HEK293 (cell line): Measurements from ENCODE around the gene MRC2.

Experiments
- GLI4 ChIP-seq: fragments of 450-650 bp; formaldehyde crosslinking; IDR thresholded peaks from 2 replicates; pipeline ENCODE4 v1.5.1; 2016; ENCODE audit warnings: missing biosample characterization, missing genetic modification characterization
- SALL2 ChIP-seq: fragments of 450-650 bp; formaldehyde crosslinking; IDR thresholded peaks from 2 replicates; pipeline ENCODE4 v1.5.0; 2017; ENCODE audit warnings: missing biosample characterization, mild to moderate bottlenecking, missing genetic modification characterization, borderline replicate concordance
- SP2 ChIP-seq: fragments of 450-650 bp; formaldehyde crosslinking; IDR thresholded peaks from 2 replicates; pipeline ENCODE4 v1.5.1; 2016; ENCODE audit warnings: missing biosample characterization, missing genetic modification characterization
- ZEB2 ChIP-seq: fragments of 450-650 bp; formaldehyde crosslinking; IDR thresholded peaks from 2 replicates; pipeline ENCODE4 v1.5.1; 2016; ENCODE audit warnings: missing biosample characterization, missing genetic modification characterization
- ZFHX2 ChIP-seq: fragments of 450-650 bp; formaldehyde crosslinking; conservative IDR thresholded peaks from 2 replicates; pipeline ENCODE4 v1.5.1; 2016; ENCODE audit warnings: missing biosample characterization, missing genetic modification characterization
- ZNF239 ChIP-seq: fragments of 450-650 bp; formaldehyde crosslinking; IDR thresholded peaks from 2 replicates; pipeline ENCODE4 v1.5.1; 2016; ENCODE audit warnings: missing biosample characterization, missing genetic modification characterization
- ZNF266 ChIP-seq: fragments of 450-650 bp; formaldehyde crosslinking; IDR thresholded peaks from 2 replicates; pipeline ENCODE4 v1.5.1; 2016; ENCODE audit warnings: missing biosample characterization, missing genetic modification characterization, low read depth
- ZNF302 ChIP-seq: fragments of 450-650 bp; formaldehyde crosslinking; IDR thresholded peaks from 2 replicates; pipeline ENCODE4 v1.5.1; 2016; ENCODE audit warnings: missing biosample characterization, missing genetic modification characterization, low read depth
- ZNF311 ChIP-seq: fragments of 450-650 bp; formaldehyde crosslinking; IDR thresholded peaks from 2 replicates; pipeline ENCODE4 v1.5.1; 2017; ENCODE audit warnings: missing biosample characterization, missing genetic modification characterization, borderline replicate concordance
- ZNF324 ChIP-seq: fragments of 450-650 bp; formaldehyde crosslinking; IDR thresholded peaks from 2 replicates; pipeline ENCODE4 v1.5.1; 2016; ENCODE audit warnings: missing biosample characterization, missing genetic modification characterization
- ZNF48 ChIP-seq: fragments of 450-650 bp; formaldehyde crosslinking; IDR thresholded peaks from 2 replicates; pipeline ENCODE4 v1.5.1; 2016; ENCODE audit warnings: missing biosample characterization, missing genetic modification characterization
- ZNF521 ChIP-seq: fragments of 450-650 bp; formaldehyde crosslinking; IDR thresholded peaks from 2 replicates; pipeline ENCODE4 v1.5.1; 2017; ENCODE audit warnings: missing biosample characterization, mild to moderate bottlenecking, missing genetic modification characterization
- ZNF530 ChIP-seq: fragments of 450-650 bp; formaldehyde crosslinking; IDR thresholded peaks from 2 replicates; pipeline ENCODE4 v1.5.1; 2016; ENCODE audit warnings: low read depth, missing biosample characterization, missing genetic modification characterization
- ZNF600 ChIP-seq: fragments of 450-650 bp; formaldehyde crosslinking; IDR thresholded peaks from 2 replicates; pipeline ENCODE4 v1.5.1; 2016; ENCODE audit warnings: missing biosample characterization, missing genetic modification characterization
- ZNF658 ChIP-seq: fragments of 450-650 bp; formaldehyde crosslinking; IDR thresholded peaks from 2 replicates; pipeline ENCODE4; 2016; ENCODE audit warnings: missing biosample characterization, missing genetic modification characterization
- ZNF664 ChIP-seq: fragments of 450-650 bp; formaldehyde crosslinking; IDR thresholded peaks from 2 replicates; pipeline ENCODE4 v1.5.1; 2016; ENCODE audit warnings: missing biosample characterization, missing genetic modification characterization
- ZNF670 ChIP-seq: fragments of 450-650 bp; formaldehyde crosslinking; IDR thresholded peaks from 2 replicates; pipeline ENCODE4 v1.5.1; 2016; ENCODE audit warnings: missing biosample characterization, missing genetic modification characterization, low read depth
- ZNF707 ChIP-seq: fragments of 450-650 bp; formaldehyde crosslinking; IDR thresholded peaks from 2 replicates; pipeline ENCODE4 v1.5.1; 2016; ENCODE audit warnings: missing biosample characterization, missing genetic modification characterization
- ZNF777 ChIP-seq: fragments of 450-650 bp; formaldehyde crosslinking; IDR thresholded peaks from 2 replicates; pipeline ENCODE4 v1.5.1; 2017; ENCODE audit warnings: missing biosample characterization, missing genetic modification characterization, borderline replicate concordance
- TF ChIP-seq, protein P1 (sequence below): IDR thresholded peaks from 2 replicates; pipeline ENCODE4 v1.6.1; 2011; ENCODE audit warnings: mild to moderate bottlenecking, low read depth, low read length, borderline replicate concordance
- TF ChIP-seq, protein P2 (sequence below): fragments of 450-650 bp; formaldehyde crosslinking; IDR thresholded peaks from 2 replicates; pipeline ENCODE4 v1.5.1; 2016; ENCODE audit warnings: missing biosample characterization, missing genetic modification characterization
- TF ChIP-seq, protein P3 (sequence below): fragments of 450-650 bp; formaldehyde crosslinking; IDR thresholded peaks from 2 replicates; pipeline ENCODE4 v1.5.1; 2016; ENCODE audit warnings: missing biosample characterization, missing genetic modification characterization
- TF ChIP-seq, protein P4 (sequence below): fragments of 450-650 bp; formaldehyde crosslinking; IDR thresholded peaks from 2 replicates; pipeline ENCODE4 v1.5.1; 2016; ENCODE audit warnings: missing biosample characterization, missing genetic modification characterization
- TF ChIP-seq, protein P5 (sequence below): fragments of 450-650 bp; formaldehyde crosslinking; IDR thresholded peaks from 2 replicates; pipeline ENCODE4 v1.5.1; 2016; ENCODE audit warnings: missing biosample characterization, missing genetic modification characterization, borderline replicate concordance
- TF ChIP-seq, protein P6 (sequence below): fragments of 450-650 bp; formaldehyde crosslinking; IDR thresholded peaks from 2 replicates; pipeline ENCODE4 v1.5.1; 2017; ENCODE audit warnings: missing biosample characterization, missing genetic modification characterization

The MRC2 gene

DNA sequence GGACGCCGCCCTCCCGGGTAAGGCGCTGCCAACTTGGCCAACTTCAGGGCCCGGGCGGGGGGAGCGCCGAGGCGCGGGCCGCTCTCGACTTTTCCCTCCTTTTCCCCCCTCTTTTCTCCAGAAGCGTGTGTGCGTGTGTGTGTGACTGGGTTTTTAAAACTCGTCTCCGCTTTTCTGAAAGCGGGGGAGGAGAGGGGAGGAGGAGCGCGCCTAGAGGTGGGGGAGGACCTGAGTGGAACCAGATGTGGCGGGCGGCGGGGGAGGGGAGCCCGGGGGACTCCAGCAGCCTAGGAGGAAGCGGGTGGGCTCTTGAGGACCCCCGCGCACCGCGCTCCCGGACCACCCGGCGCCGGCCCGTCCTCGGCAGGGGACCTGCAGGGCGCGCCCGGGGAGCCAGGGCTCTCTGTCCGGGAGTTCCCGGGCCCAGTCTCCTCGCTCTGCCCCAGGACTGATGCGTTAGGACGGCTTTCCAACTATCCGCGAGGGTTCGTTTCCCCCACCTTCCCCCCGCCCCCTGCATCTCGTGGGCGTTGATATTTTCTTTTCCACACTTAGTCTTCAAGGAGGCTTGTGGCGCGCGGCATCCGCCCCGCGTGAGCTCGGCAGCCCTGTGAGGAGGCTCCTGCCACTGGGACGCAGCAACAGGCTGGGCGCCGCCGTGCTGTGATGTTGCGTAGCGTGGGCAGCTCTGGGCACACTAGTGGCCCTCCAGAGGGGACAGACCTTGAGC lies 599 bp downstream of the MRC2 start (continued):
- TF ChIP-seq ZFHX2 (tag by site-specific recombination) (peak; percentile 82), ZNF521 (tag by site-specific recombination) (no peak), SP2 (tag by site-specific recombination) (peak; percentile 27), ZNF530 (tag by site-specific recombination) (no peak), ZNF239 (tag by site-specific recombination) (no peak), ZNF664 (tag by site-specific recombination) (no peak), GLI4 (no peak), ZNF324 (tag by site-specific recombination) (no peak), ZNF48 (tag by site-specific recombination) (no peak), ZEB2 (tag by site-specific recombination) (no peak), ZNF707 (tag by site-specific recombination) (no peak), ZNF777 (tag by site-specific recombination) (no peak), ZNF670 (tag by site-specific recombination) (no peak), ZNF600 (tag by site-specific recombination) (0 out of 2 replicates have a peak, but pooled peaks have one; percentile 19), ZNF658 (no peak), ZNF311 (tag by site-specific recombination) (no peak), ZNF302 (no peak), SALL2 (tag by site-specific recombination) (no peak), ZNF266 (tag by site-specific recombination) (no peak)
- TF ChIP-seq, protein P1, sequence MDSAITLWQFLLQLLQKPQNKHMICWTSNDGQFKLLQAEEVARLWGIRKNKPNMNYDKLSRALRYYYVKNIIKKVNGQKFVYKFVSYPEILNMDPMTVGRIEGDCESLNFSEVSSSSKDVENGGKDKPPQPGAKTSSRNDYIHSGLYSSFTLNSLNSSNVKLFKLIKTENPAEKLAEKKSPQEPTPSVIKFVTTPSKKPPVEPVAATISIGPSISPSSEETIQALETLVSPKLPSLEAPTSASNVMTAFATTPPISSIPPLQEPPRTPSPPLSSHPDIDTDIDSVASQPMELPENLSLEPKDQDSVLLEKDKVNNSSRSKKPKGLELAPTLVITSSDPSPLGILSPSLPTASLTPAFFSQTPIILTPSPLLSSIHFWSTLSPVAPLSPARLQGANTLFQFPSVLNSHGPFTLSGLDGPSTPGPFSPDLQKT, result no peak
- TF ChIP-seq, protein P2, sequence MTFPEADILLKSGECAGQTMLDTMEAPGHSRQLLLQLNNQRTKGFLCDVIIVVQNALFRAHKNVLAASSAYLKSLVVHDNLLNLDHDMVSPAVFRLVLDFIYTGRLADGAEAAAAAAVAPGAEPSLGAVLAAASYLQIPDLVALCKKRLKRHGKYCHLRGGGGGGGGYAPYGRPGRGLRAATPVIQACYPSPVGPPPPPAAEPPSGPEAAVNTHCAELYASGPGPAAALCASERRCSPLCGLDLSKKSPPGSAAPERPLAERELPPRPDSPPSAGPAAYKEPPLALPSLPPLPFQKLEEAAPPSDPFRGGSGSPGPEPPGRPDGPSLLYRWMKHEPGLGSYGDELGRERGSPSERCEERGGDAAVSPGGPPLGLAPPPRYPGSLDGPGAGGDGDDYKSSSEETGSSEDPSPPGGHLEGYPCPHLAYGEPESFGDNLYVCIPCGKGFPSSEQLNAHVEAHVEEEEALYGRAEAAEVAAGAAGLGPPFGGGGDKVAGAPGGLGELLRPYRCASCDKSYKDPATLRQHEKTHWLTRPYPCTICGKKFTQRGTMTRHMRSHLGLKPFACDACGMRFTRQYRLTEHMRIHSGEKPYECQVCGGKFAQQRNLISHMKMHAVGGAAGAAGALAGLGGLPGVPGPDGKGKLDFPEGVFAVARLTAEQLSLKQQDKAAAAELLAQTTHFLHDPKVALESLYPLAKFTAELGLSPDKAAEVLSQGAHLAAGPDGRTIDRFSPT (tag by site-specific recombination), result 0 out of 2 replicates have a peak, but pooled peaks have one; percentile 14
- TF ChIP-seq, protein P3, sequence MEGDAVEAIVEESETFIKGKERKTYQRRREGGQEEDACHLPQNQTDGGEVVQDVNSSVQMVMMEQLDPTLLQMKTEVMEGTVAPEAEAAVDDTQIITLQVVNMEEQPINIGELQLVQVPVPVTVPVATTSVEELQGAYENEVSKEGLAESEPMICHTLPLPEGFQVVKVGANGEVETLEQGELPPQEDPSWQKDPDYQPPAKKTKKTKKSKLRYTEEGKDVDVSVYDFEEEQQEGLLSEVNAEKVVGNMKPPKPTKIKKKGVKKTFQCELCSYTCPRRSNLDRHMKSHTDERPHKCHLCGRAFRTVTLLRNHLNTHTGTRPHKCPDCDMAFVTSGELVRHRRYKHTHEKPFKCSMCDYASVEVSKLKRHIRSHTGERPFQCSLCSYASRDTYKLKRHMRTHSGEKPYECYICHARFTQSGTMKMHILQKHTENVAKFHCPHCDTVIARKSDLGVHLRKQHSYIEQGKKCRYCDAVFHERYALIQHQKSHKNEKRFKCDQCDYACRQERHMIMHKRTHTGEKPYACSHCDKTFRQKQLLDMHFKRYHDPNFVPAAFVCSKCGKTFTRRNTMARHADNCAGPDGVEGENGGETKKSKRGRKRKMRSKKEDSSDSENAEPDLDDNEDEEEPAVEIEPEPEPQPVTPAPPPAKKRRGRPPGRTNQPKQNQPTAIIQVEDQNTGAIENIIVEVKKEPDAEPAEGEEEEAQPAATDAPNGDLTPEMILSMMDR (tag by site-specific recombination), result no peak
- TF ChIP-seq, protein P4, sequence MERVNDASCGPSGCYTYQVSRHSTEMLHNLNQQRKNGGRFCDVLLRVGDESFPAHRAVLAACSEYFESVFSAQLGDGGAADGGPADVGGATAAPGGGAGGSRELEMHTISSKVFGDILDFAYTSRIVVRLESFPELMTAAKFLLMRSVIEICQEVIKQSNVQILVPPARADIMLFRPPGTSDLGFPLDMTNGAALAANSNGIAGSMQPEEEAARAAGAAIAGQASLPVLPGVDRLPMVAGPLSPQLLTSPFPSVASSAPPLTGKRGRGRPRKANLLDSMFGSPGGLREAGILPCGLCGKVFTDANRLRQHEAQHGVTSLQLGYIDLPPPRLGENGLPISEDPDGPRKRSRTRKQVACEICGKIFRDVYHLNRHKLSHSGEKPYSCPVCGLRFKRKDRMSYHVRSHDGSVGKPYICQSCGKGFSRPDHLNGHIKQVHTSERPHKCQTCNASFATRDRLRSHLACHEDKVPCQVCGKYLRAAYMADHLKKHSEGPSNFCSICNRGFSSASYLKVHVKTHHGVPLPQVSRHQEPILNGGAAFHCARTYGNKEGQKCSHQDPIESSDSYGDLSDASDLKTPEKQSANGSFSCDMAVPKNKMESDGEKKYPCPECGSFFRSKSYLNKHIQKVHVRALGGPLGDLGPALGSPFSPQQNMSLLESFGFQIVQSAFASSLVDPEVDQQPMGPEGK (tag by site-specific recombination), result peak; percentile 18; the same call in 1 of the 2 replicates
- TF ChIP-seq, protein P5, sequence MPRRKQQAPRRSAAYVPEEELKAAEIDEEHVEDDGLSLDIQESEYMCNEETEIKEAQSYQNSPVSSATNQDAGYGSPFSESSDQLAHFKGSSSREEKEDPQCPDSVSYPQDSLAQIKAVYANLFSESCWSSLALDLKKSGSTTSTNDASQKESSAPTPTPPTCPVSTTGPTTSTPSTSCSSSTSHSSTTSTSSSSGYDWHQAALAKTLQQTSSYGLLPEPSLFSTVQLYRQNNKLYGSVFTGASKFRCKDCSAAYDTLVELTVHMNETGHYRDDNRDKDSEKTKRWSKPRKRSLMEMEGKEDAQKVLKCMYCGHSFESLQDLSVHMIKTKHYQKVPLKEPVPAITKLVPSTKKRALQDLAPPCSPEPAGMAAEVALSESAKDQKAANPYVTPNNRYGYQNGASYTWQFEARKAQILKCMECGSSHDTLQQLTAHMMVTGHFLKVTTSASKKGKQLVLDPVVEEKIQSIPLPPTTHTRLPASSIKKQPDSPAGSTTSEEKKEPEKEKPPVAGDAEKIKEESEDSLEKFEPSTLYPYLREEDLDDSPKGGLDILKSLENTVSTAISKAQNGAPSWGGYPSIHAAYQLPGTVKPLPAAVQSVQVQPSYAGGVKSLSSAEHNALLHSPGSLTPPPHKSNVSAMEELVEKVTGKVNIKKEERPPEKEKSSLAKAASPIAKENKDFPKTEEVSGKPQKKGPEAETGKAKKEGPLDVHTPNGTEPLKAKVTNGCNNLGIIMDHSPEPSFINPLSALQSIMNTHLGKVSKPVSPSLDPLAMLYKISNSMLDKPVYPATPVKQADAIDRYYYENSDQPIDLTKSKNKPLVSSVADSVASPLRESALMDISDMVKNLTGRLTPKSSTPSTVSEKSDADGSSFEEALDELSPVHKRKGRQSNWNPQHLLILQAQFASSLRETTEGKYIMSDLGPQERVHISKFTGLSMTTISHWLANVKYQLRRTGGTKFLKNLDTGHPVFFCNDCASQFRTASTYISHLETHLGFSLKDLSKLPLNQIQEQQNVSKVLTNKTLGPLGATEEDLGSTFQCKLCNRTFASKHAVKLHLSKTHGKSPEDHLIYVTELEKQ (tag by site-specific recombination), result no peak
- TF ChIP-seq, protein P6, sequence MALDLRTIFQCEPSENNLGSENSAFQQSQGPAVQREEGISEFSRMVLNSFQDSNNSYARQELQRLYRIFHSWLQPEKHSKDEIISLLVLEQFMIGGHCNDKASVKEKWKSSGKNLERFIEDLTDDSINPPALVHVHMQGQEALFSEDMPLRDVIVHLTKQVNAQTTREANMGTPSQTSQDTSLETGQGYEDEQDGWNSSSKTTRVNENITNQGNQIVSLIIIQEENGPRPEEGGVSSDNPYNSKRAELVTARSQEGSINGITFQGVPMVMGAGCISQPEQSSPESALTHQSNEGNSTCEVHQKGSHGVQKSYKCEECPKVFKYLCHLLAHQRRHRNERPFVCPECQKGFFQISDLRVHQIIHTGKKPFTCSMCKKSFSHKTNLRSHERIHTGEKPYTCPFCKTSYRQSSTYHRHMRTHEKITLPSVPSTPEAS (tag by site-specific recombination), result no peak
